SU-DHL-6 (cell line): Measurements from ENCODE around the gene STAC.

Source experiments
- CTCF ChIP-seq: fragments of 200-600 bp; sonication (generic); IDR thresholded peaks from one replicate; pipeline ENCODE4 v1.5.1; 2017; ENCODE audit warnings: antibody characterized with exemption, mild to moderate bottlenecking, low read length, moderate library complexity; ENCODE audit not compliant: insufficient read depth, poor library complexity, severe bottlenecking
- EZH2phosphoT487 ChIP-seq: fragments of 200-600 bp; sonication (generic), shearing (Covaris generic); conservative IDR thresholded peaks from 2 replicates; pipeline ENCODE4 v1.6.1; 2018; ENCODE audit warnings: mild to moderate bottlenecking, antibody characterized with exemption, low read length, moderate library complexity, mixed read lengths

- TF ChIP-seq CTCF (no peak), EZH2phosphoT487 (no peak)
These were observed 7.2 kb upstream of the STAC start for GRCh38 chr3:36373084-36373483.
